Activated CD4-positive, alpha-beta T cell treated with anti-CD3 and anti-CD28 coated beads, Interleukin-2, amount 50 U/mL, for 1 hour (primary cell): Measurements from ENCODE around the gene MGST2.
"Not testable (repeated sequence)": the region's sequence is repeated elsewhere in the genome, so short reads cannot be mapped to it uniquely, and the experiment has no call there.

ENCODE experiments used
- DNase-seq: peaks from one replicate; pipeline ENCODE4 v3.0.0-alpha.2; 2020

MGST2 gene

DNA sequence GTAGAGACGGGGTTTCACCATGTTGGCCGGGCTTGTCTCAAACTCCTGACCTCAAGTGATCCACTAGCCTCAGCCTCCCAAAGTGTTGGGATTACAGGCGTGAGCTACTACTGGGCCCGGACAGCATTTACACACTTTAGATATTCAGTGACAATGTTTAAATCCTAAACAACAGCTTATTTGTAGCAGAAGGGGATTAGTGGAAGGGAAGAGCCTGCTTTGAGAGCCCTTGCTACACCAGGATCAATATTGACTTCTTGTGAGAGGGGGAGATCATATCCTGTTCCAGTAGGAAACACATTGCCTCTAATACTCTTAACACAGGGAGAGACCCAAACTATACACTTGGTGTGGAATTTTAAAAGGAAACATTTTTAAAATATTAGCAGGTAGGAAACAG lies 7.1 kb downstream of the MGST2 start:
- no peak for DNase-seq

DNA sequence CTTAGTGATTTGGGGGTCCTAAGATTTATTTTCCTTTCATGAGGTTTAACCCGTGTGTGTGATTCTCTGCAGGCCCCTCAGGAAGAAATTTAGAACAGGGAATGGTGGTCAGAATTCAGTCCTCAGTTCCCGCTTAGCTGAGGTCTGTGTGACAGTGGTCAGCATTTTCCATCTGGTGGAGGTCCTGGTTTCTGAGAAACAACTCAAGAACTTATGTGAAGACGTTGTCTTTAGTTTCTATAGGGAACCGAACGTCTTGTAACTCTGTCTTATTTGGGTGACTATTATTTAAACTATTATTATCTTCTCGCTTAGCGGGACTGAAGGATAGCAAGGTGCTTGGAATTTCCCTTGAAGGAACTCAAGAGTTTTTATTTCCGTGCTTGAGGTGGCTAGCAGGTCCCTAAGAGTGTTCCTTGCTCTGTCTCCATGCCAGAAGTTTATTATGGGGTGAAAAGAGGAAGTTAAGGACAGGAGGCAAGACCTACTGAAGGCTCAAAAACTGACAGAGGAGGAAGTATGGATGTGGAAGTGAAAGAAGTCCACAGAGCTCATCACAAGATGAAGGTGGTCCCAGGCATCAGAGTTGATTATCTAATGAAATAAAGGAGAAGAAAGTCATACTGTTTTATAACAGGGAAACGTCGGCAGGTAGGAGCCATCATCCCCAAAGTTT lies 9.4 kb downstream of the MGST2 start:
- no peak for DNase-seq

DNA sequence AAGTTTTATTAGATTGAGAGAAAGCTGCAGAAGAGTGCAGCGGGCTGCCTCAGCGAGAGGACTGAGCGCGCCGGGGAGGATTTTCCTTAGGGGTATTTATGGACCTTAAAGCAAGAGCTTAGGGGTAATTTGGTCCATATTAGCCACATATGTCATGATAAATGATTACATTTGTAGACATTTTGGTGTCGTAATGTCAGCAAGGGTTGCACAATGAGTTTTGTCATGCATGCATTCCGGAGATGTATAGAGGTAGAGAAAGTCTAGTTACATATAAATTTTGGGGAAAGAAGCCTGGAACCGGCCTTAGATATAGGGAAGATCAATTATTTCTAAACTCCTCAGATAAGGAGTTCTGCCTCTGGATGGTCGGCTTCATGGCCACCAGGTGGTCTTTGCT lies 10.0 kb downstream of the MGST2 start:
- DNase-seq: no peak

- DNase-seq: no peak
These were observed 10.7 kb downstream of the MGST2 start for GRCh38 chr4:139676365-139676764.

- no peak for DNase-seq
These were observed 11.4 kb downstream of the MGST2 start for GRCh38 chr4:139676913-139677585.

GRCh38 chr4:139682309-139682708 lies 16.7 kb downstream of the MGST2 start:
- no peak for DNase-seq

DNA sequence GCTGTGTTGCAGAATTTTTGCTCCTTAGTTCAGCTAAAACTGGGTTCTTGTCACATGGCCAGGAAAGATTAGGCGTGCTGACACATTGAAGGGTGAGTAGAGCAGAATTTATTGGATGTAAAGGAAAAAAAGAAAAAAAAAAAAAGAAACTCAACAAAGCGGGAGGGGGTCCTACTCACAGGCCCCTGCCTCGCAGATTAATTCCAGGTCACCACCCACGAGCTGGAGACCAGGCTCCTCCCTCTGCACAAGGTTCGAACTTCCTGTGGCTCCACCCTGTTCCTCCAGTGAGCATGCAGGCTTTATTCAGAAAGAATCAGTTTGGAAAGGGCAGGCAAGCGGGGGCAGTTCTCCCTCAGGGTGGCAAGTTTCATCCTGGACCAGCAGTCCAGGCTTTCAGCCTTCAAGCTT lies 17.1 kb downstream of the MGST2 start:
- no peak for DNase-seq

- DNase-seq: no peak
These were observed 18.7 kb downstream of the MGST2 start for GRCh38 chr4:139684351-139684750.

GRCh38 chr4:139685180-139685579 lies 19.6 kb downstream of the MGST2 start:
- DNase-seq: no peak

GRCh38 chr4:139686130-139686529 lies 20.5 kb downstream of the MGST2 start:
- no peak for DNase-seq

DNA sequence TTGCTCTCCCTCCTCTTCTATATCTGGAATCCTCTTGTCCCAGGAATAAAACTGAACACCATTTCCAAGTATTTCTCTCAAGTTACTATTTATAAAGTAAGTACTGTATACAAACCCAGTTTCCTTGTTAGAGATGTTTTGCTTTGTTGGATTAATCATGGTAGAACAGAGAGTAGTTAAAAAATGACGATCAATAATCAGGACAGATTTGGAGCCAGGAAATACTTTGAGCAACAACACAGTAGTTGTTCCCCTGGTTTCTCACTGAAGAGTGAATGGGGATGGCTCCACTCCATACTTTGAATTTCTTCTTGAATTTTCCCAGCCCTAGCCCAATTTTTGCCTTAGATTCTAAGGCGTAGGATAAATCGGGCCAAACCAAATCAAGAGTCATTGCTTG lies 21.4 kb downstream of the MGST2 start:
- no peak for DNase-seq

GRCh38 chr4:139689093-139689722 lies 23.6 kb downstream of the MGST2 start:
- no peak for DNase-seq

- no peak for DNase-seq
These were observed 24.8 kb downstream of the MGST2 start for GRCh38 chr4:139690419-139690818.

DNA sequence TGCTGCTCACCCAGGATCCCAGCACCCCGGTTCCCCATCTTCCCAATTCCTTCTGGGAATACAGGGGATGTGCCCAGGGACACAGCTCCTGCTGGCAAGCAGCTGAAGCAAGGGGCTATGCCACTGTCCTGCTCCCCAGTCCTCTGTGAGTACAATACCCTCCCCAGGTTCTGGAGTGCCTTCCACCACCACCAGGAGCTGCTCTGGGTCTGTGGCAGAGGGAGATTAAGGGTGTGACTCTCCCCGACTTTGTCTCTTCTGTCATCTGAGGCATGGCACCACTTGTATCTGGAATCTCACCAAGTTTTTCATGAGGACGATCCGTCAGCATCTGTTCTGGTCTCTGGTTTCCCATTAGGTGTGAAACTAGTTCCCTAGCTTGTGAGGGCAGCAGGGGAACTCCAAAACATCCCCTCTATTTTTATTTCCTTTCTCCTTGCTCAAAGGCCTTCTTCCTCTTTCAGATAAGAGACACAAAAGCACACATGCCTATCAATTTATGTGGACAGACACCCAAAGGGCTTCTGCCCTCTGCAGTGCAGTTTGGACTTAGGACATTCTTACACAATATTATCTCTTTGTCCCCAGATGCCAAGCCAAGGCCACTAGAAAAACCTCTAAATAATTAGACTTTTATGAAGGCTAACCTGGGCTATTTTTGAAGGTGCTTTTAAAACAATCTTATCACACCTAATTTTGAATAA lies 26.8 kb downstream of the MGST2 start:
- DNase-seq: no peak

DNA sequence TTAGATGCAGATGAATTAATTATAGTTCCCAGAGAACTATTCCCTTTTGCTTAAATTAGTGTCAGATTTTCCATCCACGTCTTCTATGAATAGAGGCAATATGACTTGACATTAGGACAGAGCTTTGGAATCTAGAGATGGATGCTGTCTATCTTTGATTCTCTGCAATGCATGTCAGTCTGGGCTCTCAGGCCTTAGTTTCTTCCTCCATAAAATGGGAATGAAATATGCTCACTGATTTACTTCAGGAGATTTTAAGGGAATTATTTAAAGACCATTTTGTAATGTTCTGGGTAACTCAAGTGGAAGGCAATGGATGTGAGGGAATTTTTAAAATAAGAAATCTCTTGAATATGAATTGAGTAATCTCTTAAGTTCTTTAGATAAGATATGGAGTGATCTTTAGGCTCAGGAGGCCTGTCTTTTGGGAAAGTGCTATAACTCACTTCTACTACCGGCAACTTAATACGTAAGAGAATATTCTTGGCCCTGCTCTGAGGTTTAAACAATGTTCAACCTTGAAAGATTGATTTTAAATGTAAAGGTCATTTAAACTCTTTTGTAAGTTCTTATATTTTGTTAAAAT lies 29.0 kb downstream of the MGST2 start:
- no peak for DNase-seq

- no peak for DNase-seq
These were observed 30.9 kb downstream of the MGST2 start for GRCh38 chr4:139696491-139696890.

DNA sequence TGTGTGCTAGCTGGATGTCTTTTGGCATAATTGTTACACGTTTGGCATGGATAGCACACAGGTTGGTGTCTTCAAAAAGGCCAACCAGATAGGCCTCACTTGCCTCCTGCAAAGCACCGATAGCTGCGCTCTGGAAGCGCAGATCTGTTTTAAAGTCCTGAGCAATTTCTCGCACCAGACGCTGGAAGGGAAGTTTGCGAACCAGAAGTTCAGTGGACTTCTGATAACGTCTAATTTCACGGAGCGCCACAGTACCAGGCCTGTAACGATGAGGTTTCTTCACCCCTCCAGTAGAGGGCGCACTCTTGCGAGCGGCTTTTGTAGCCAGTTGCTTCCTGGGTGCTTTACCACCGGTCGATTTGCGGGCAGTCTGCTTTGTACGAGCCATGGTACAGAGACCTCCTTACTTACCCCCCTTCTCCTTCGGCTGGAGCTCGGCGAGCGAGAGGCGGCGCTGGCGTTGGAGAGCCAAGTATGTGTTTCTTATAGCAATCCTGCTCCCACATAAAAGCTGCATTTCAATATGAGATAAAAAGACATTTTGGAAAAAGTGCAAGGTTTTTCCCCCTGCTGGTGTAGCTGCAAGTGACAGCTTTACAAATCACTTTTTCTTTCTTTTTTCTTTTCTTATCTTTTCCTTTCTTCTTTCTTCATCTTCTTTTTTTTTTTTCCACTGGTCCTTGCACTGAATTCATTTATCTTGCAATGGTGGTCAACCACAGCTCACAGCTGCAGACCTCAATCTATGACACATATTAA lies 32.7 kb downstream of the MGST2 start:
- DNase-seq: not testable (repeated sequence)

DNA sequence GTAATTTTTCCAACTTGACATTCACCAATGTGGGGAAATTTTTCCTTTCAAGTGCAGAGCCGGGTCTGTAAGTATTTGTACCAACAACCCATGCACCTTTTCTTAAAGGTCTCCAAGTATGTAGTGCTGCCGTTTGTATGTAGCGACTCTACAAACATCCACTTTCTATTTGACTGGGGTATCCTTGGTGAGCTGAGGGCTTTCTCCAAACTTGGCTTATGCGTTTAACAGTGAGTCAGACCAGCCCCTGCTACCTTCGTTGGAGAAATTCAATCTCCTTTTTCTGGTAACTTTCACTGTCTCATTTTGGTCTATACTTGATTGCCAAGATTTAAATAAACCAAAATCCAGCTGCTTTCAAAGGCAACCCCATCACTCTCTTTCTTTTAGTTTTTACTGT lies 34.9 kb downstream of the MGST2 start:
- DNase-seq: no peak

DNA sequence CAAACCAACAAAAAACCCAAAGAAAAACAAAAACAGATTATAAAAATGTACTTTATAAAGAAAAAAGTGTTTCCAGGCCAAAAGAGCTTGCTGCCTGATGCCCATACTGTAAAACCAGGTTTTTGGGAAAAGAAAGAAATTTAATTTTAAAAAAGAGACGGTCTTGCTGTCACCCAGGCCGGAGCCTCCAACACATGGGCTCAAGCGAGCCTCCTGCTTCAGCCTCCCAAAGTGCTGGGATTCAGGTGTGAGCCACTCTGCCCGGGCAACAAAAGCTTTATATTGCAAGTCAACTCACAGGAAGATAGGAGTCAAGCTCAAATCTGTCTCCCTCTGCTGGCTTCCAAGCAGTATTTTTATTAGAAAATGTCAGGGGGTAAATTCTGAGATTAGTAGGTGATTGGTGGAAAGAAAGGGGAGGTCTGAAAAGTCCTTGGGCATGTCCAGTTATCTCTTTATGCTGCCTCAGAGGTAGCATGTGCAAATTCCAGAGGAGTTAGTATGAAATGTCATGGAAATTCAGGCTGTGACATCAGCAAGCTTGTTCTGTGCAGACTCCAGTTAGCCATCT lies 39.4 kb downstream of the MGST2 start:
- no peak for DNase-seq

DNA sequence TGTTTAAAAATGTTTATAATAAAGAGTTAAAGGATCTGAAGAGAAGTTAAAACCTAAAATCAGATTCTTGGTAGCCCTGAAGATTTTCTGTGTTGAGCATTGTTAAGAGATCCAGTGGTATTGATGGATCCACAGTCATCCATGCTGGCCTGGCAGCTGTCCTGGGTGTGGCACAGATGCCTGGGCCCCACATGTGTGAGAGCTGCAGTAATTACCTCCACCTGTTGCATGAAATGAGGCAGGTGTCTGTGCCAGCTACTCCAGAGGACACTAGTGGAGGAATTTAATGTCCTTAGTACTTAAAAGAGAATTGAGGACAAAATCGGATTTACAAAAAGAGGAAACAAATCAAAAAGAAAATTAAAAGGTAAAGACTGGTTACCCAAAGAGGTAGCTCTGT lies 44.0 kb downstream of the MGST2 start:
- DNase-seq: no peak

DNA sequence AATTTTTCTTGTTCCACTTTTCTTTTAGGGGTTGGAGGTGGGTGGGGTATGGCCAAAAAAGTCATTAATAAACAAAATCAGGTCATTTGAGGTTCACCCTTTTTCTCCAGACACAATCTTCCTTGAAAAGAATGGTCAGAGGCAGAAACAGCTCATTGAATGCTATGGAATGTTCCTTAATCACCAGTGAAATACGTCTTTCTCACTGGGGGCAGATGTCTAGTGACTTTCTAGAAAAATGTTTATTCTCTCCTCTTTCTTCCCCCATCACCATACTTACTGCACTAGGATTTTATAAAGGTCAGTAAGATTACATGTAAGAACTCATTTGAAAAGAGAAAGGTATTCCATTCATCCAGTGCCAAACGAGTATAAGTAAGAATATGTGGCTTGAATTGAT lies 44.5 kb downstream of the MGST2 start:
- no peak for DNase-seq

DNA sequence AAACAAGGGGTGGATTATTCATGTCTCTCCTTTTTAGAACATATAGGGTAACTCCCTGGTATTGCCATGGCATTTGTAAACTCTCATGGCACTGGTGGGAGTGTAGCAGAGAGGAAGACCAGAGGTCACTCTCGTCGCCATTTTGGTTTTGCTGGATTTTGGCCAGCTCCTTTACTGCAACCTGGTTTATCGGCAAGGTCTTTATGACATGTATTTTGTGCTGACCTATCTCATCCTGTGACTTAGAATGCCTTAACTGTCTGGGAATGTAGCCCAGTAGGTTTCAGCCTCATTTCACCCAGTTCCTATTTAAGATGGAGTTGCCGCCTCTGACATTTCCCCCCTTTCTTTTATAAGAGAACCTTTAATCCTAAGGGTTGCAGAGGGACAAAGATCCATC lies 45.8 kb downstream of the MGST2 start:
- no peak for DNase-seq
